Common myeloid progenitor, CD34-positive (primary cell): ENCODE measurements around the gene ALDH1A3.

Source experiments
- CTCF ChIA-PET: fragments of 350-600 bp; sonication (Branson Sonifier 250); formaldehyde crosslinking; loops from one replicate; lab custom pipeline; 2021; ENCODE audit warnings: antibody characterized with exemption; lab: Charles Lee
- POLR2A ChIA-PET: fragments of 350-600 bp; sonication (Branson Sonifier 250); formaldehyde crosslinking; loops from one replicate; lab custom pipeline; 2021; ENCODE audit warnings: antibody characterized with exemption; lab: Charles Lee
- DNase-seq, 3 donors: peaks; one replicate each; pipeline versions ENCODE4 v3.0.0 to v3.0.0-alpha.2; 2013
- H3K27ac ChIP-seq, 2 experiments: 1 replicate in 1 of 2; 2 replicates in 1 of 2; pipeline ENCODE4 v1.7.0; 2013; ENCODE audit warnings: inconsistent platforms in 2 of 2, low read length in 2 of 2, mild to moderate bottlenecking in 2 of 2, low read depth in 1 of 2, moderate library complexity in 1 of 2; ENCODE audit not compliant: severe bottlenecking in 2 of 2, insufficient read depth in 1 of 2, poor library complexity in 1 of 2
- H3K27me3 ChIP-seq, 5 experiments: replicated peaks in 2 of 5; 1 replicate in 3 of 5; 2 replicates in 2 of 5; pipeline versions ENCODE4 v1.6.1 to v1.7.0; 2013; ENCODE audit warnings: low read length in 4 of 5, mild to moderate bottlenecking in 2 of 5, moderate library complexity in 2 of 5, inconsistent platforms in 1 of 5; ENCODE audit not compliant: insufficient read depth in 5 of 5, control insufficient read depth in 4 of 5
- H3K36me3 ChIP-seq, 4 experiments: 1 replicate in 2 of 4; 2 replicates in 2 of 4; pipeline versions ENCODE4 v1.6.1 to v1.7.0; 2013; ENCODE audit warnings: low read length in 3 of 4, control low read depth in 1 of 4, mild to moderate bottlenecking in 1 of 4; ENCODE audit not compliant: control insufficient read depth in 4 of 4, insufficient read depth in 4 of 4
- H3K4me1 ChIP-seq, 4 experiments: 1 replicate in 3 of 4; 2 replicates in 1 of 4; pipeline versions ENCODE4 v1.6.1 to v1.7.1; 2013; ENCODE audit warnings: low read length in 3 of 4, mild to moderate bottlenecking in 3 of 4, control low read depth in 1 of 4, inconsistent platforms in 1 of 4, moderate library complexity in 1 of 4; ENCODE audit not compliant: control insufficient read depth in 4 of 4, insufficient read depth in 4 of 4; ENCODE audit errors: control extremely low read depth in 1 of 4
- H3K4me3 ChIP-seq, 7 experiments: 1 replicate in 4 of 7; 2 replicates in 3 of 7; pipeline versions ENCODE4 v1.5.1 to v1.7.0; 2013; ENCODE audit warnings: mild to moderate bottlenecking in 7 of 7, low read length in 6 of 7, moderate library complexity in 6 of 7, inconsistent platforms in 2 of 7, low read depth in 2 of 7, control low read depth in 1 of 7; ENCODE audit not compliant: insufficient read depth in 4 of 7, control insufficient read depth in 1 of 7; ENCODE audit errors: extremely low read depth in 1 of 7
- H3K9me3 ChIP-seq, 5 experiments: 1 replicate in 4 of 5; 2 replicates in 1 of 5; pipeline versions ENCODE4 v1.6.1 to v1.7.1; 2013; ENCODE audit warnings: low read length in 4 of 5, mild to moderate bottlenecking in 2 of 5, inconsistent platforms in 1 of 5, low read depth in 1 of 5, moderate library complexity in 1 of 5; ENCODE audit not compliant: control insufficient read depth in 4 of 5, insufficient read depth in 2 of 5; ENCODE audit errors: control extremely low read depth in 1 of 5
- WGBS: methylation state at CpG from one replicate; pipeline ENCODE4 v1.1.5; 2013; ENCODE audit not compliant: insufficient coverage; 5-methylcytosine and 5-hydroxymethylcytosine counted together

ALDH1A3 gene

GRCh38 chr15:100875976-100876375 is 3.7 kb upstream of the ALDH1A3 start:
- no peak for DNase-seq
- peaks cover 0 to 1% (median 0%) of the 10 kb centered on the region in 5 experiments for H3K9me3 ChIP-seq
- no peaks in the 10 kb centered on the region for H3K36me3 ChIP-seq
- 97% methylated on average over 6 of the region's 7 CpGs for WGBS
- H3K4me3 ChIP-seq, result no peak overlapping the region
- CTCF ChIA-PET, result interaction anchor here (1.4 to 1.9 kb wide), 4 partner anchors 14 to 249 kb away, joined by 3 to 7 read pairs (median 4); no protein-coding TSS in a partner anchor
- H3K27me3 ChIP-seq, result peaks cover 5 to 61% (median 31%) of the 10 kb centered on the region in 5 experiments
- H3K27ac ChIP-seq, result no peak overlapping the region
- POLR2A ChIA-PET, result no interaction called here
- H3K4me1 ChIP-seq, result peaks cover 0 to 19% (median 11%) of the 10 kb centered on the region in 4 experiments

DNA sequence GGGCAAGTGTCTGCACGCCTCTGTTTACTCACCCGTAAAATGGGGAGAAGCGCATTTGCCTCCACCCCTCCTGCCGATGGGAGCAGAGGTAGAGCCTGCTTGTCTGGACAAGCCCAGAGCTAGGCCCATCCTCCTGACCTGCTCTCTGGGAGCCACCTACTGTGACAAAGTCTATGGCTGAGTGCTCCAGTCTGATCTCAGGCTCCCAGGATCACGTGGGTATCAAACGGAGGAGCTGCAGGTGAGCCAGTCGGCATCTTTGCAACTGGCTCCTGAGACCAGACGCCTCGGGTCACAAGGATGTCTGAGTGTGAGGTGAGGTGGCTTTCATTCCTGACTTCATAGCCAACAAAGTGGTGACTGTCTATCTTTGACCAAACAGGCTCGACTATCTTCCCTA is 2.1 kb upstream of the ALDH1A3 start:
- Histone ChIP-seq H3K4me3 (no peak overlapping the region), H3K27ac (no peak overlapping the region), H3K4me1 (peaks cover 0 to 19% (median 11%) of the 10 kb centered on the region in 4 experiments), H3K36me3 (no peaks in the 10 kb centered on the region), H3K9me3 (peaks cover 0 to 1% (median 0%) of the 10 kb centered on the region in 5 experiments), H3K27me3 (peaks cover 15 to 77% (median 35%) of the 10 kb centered on the region in 5 experiments)
- WGBS, result 98% methylated on average over 10 of the region's 10 CpGs
- DNase-seq, result no peak
- POLR2A ChIA-PET, result no interaction called here
- CTCF ChIA-PET, result interaction anchor here (1.4 to 2.0 kb wide), 2 partner anchors 9 to 41 kb away, joined by 3 to 5 read pairs; no protein-coding TSS in a partner anchor

- no peak for DNase-seq
- peaks cover 0 to 19% (median 11%) of the 10 kb centered on the region in 4 experiments for H3K4me1 ChIP-seq
- no peak overlapping the region for H3K27ac ChIP-seq
- 83% methylated on average over 8 of the region's 11 CpGs for WGBS
- ChIA-PET POLR2A (no interaction called here), CTCF (interaction anchor here (1.4 to 2.0 kb wide), 2 partner anchors 9 to 40 kb away, joined by 3 to 5 read pairs; no protein-coding TSS in a partner anchor)
- peaks cover 0 to 1% (median 0%) of the 10 kb centered on the region in 5 experiments for H3K9me3 ChIP-seq
- peaks cover 15 to 83% (median 37%) of the 10 kb centered on the region in 5 experiments for H3K27me3 ChIP-seq
- H3K4me3 ChIP-seq, result no peak overlapping the region
- no peaks in the 10 kb centered on the region for H3K36me3 ChIP-seq
These were observed 1.5 kb upstream of the ALDH1A3 start for GRCh38 chr15:100878130-100878529.

- H3K4me3 ChIP-seq, result peak overlapping the region in 5 of 7 experiments; percentile 32 to 65 (median 59)
- CTCF ChIA-PET, result interaction anchor here (1.4 to 2.3 kb wide), 3 partner anchors 10 to 39 kb away, joined by 3 to 6 read pairs (median 5); no protein-coding TSS in a partner anchor
- H3K27me3 ChIP-seq, result peaks cover 15 to 88% (median 40%) of the 10 kb centered on the region in 5 experiments
These were observed 983 bp upstream of the ALDH1A3 start for GRCh38 chr15:100878648-100879047.

GRCh38 chr15:100879061-100879463 is 569 bp upstream of the ALDH1A3 start:
- Histone ChIP-seq H3K9me3 (peaks cover 0 to 1% (median 0%) of the 10 kb centered on the region in 5 experiments), H3K4me3 (peak overlapping the region; percentile 10 to 65 (median 54)), H3K27me3 (peaks cover 15 to 92% (median 40%) of the 10 kb centered on the region in 5 experiments), H3K27ac (no peak overlapping the region), H3K4me1 (peaks cover 0 to 19% (median 11%) of the 10 kb centered on the region in 4 experiments), H3K36me3 (no peaks in the 10 kb centered on the region)
- ChIA-PET POLR2A (no interaction called here), CTCF (interaction anchor here (1.4 to 2.3 kb wide), 3 partner anchors 10 to 39 kb away, joined by 3 to 6 read pairs (median 5); no protein-coding TSS in a partner anchor)
- WGBS, result under 1% methylated on average over 58 of the region's 62 CpGs
- DNase-seq, result peak in 1 of 3 donors; percentile 22

More at GRCh38 chr15:100878648-100879047, 983 bp upstream of the ALDH1A3 start:
- no peak overlapping the region for H3K27ac ChIP-seq
- POLR2A ChIA-PET, result no interaction called here
- peaks cover 0 to 1% (median 0%) of the 10 kb centered on the region in 5 experiments for H3K9me3 ChIP-seq
- DNase-seq, result no peak
- H3K36me3 ChIP-seq, result no peaks in the 10 kb centered on the region
- H3K4me1 ChIP-seq, result peaks cover 0 to 19% (median 11%) of the 10 kb centered on the region in 4 experiments
- 22% methylated on average over 5 of the region's 12 CpGs for WGBS

DNA sequence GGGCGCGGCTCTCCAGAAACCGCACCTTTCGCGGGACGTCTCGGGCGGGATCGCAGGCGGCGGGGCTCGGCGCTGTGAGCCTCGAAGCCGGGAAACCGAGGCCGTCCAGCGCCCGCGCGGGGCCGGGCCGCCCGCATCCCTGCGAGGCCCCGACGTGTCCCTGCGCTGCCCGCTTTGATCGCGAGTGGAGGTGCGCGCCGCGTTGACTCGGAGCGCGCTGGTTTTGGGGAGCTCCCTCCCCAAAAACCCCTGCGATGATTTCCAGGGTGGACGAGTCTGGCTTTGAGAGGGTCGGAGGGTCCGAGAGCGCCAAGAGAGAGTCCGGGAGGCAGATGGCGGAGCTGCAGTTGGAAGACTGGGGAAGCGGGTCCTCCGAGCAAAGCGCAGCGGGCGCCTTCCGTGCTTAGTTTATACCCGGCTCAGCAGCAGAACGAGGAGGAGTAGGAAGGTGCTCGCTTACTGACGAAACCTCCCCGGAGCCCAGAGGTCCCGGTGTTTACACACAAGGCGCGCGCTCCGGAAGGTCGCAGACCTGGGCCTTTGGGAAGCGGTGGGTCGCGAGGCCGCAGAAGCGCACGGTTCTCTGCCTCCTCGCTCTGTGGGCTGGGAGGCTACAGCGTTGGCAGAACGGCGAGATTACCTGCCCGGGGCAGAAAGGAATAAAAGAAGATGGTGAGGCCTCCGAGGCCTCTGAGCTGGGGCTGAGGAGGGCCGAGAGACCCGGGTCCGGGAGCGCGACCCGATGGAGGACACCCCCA is 687 bp downstream of the ALDH1A3 start:
- Histone ChIP-seq H3K4me3 (peak overlapping the region in 5 of 7 experiments; percentile 34 to 62 (median 59)), H3K36me3 (no peaks in the 10 kb centered on the region), H3K9me3 (peaks cover 0 to under 1% (median 0%) of the 10 kb centered on the region in 5 experiments), H3K27ac (no peak overlapping the region), H3K27me3 (peaks cover 15 to 99% (median 42%) of the 10 kb centered on the region in 5 experiments), H3K4me1 (peaks cover 0 to 19% (median 11%) of the 10 kb centered on the region in 4 experiments)
- peak in 2 of 3 donors; percentile 29 to 33 for DNase-seq
- 2% methylated on average over 65 of the region's 80 CpGs for WGBS
- ChIA-PET CTCF (interaction anchor here (2.3 kb wide), 1 partner anchor 12 kb away, joined by 6 read pairs; no protein-coding TSS in a partner anchor), POLR2A (no interaction called here)
